G401 (cell line): Measurements from ENCODE around the gene TAOK2. TPM values are rescaled to one million over a fixed set of nuclear protein-coding genes. Genes with fewer than 3 reads are reported as not detected.
"Not testable (repeated sequence)": the region's sequence is repeated elsewhere in the genome, so short reads cannot be mapped to it uniquely, and the experiment has no call there.

Experiments used
- DNase-seq: peaks from one replicate; pipeline ENCODE4 v3.0.0-alpha.2; 2015; ENCODE audit warnings: low spot score
- in situ Hi-C: cut with HindIII; loops from 2 replicates; pipeline ENCODE4 v1.10.0; 2016; ENCODE audit warnings: low sequenced_read_pairs, mixed read lengths
- total RNA-seq: library from RNA; depleted of rRNA; stranded (reverse); fragments of >200 nt; shearing (Covaris generic); gene quantifications from 2 replicates; pipeline ENCODE4 v1.2.3, GENCODE V29; 2014; rRNA removed

Gene TAOK2
- 59.3 and 61.8 TPM in 2 replicates for total RNA-seq

DNA sequence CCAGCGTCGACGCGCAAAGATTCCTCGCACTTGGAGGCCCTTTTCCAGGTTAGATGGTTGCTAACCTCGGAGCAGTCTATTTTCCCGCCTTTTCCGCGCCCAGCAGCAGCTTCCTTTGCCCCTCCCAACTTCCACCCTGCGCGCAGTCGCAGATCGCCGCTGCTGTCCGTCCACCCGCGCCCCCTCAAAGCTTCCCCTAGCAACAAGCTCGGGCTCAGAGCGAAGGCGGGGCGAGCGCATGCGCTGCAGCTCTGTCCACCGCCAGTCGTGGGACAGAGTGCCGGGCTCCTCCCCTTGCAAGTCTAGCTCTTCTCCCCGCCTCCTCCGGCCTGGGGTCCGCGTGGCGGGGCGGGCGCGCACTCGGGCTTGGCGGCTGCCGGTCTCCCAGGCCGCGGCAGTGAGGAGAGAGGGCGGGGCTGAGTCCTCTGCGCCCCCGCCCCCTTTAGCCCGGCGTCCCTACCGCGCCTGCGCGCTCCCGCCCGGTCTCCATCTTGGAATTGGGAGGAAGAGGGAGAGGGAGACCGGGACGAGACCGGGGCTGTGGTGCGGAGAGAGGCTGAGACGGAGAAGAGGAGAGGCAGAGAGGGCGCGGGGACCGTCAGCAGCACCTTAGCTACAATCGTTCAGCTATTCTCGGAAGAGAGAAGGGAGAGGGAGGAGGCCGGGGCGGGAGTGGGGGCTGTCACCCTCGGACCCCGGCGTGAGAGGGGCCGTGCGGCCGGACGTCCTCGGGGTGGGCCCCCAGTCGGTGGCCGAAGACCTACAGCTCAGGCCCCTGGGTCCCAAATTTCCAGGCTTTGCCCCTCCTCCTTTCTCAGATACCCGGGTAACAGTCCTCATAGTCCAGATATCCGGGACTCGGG, at the start of gene TAOK2:
Gene TAOK2 (plus strand): TSS at position 485 of the 863 bp plus-strand sequence. CDS start 3,905 bp downstream, outside the sequence.
- peak; percentile 99 for DNase-seq
- in situ Hi-C loops, result no loop called here

DNA sequence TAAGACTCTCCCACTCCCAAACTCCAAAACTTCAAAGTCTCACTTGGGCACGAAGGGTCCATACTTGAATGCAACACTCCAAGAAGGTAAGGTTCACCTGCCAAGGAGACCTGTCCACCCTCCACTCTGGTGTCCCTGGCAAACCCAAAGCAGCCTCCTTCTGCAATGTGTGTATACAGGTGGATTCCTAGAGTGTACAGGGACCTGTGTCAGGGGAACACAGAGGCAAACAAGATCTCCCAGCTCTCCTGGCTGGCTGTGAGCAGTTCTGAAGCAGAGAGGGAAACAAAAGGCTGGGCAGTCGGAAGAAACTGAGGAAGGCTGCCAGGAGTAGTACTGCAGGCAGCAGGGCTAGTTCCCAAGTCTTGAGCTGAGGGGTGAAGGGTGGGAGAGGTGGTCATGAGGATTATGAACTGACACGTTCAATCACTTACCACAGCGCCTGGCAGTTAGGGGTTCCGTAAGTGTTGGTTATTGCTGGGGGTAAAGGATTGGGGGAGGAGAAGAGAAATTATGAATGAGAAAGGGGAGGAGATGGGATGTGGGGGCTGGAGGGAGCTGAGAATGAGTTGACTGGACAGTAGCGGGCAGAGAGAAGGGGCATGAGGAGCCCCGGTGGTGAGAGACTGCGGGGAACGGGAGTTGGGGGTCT, 48.4 kb upstream of the TAOK2 start:
- DNase-seq, result no peak
- in situ Hi-C loops, result no loop called here

DNA sequence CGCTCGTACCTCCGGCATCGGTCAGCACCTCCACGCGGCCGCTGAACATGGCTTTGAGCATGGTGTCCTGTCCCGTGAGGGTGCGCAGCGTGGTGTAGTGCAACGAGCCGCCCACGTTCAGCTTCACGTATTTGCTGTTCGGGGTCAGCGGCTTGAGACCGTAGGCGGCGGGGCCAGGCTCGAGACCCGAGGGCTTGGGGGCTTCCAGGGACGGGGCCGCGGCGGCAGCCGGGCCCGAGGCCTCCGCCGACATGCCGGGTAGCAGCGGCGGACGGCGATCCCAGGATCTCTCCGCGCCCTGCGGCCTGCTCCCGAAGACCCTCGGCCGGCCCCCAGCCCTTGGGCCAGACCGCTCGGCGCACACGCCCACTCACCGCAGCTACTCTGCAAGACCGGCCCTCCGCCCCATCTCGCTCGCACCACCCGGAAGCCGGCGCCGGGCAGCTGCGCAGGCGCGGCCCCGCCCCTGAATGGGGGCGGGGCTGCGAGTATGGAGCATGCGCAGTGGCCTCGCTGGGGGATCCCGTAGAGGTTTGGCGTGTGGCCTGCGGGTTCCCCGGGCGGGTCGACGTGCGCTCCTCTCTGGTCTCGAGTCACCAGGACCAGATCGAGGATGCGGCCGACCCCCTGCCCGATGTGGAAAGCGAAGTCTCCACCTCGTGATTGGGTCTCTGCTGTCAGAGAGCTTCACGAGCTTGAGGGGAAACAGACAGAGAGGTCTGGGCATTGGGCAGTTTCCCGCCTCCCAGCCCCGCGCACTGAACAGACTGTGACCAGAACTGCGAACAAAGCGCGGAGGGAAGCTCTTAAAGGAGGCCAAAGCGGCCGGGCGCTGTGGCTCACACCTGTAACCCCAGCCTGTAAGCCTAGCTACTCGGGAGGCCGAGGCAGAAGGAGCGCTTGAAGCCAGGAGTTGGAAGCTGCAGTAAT, 47.6 kb upstream of the TAOK2 start, which contains the start of gene KCTD13:
Gene KCTD13 (minus strand): TSS at position 446 of the 930 bp plus-strand sequence. CDS start 193 bp downstream, at position 253.
- peak; percentile 80 for DNase-seq
- in situ Hi-C loops, result no loop called here

DNA sequence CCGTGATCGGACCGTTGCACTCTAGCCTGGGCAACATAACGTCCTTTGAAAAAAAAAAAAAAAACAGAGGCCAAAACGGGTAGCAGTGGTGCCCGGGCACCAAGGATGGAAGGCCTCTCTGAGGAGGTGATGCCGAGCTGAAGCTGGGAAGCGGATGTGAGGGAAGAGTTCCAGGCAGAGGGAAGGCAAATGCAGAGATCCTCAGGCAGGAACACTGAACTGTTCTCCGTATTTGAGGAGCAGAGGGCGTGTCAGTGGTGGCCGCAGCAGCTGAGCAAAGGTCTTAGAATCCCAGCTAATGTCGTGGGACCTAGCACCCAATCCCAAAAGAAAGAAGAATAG, 47.0 kb upstream of the TAOK2 start:
- DNase-seq, result peak; percentile 64
- in situ Hi-C loops, result no loop called here

DNA sequence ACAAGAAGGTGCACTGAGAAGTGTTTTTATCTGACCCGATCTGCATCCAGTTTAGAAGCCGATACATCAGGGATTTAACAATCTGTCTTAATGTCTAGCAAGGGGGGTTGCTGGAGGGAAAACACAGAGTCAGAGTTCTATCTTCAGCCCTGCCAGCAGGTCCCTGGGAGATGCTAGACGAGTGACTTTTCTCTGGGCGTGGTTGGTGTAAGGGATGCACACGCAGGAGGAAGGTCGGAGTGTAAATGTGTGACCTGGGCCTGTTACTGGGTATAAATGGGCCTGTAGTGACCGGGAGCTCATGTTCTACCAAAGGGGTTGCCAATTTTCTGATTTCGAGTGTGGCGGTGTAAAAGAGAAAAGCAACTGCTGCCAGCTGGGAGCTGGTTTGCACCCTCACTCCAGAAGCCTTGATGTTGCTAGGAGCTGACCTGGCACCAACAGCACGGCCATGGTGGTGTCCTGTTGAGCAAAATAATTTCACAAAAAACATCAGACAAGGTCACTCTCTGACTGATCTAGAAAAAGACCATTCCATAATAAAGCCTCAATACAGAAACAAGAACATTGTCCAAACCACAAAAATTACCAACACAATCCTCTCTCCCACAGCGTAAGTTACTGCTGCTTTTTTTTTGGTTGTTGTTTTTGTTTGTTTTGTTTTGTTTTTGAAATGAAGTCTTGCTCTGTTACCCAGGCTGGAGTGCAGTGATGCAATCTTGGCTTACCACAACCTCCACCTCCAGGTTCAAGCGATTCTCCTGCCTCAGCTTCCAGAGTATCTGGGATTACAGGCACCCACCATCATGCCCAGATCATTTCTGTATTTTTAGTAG, 46.4 kb upstream of the TAOK2 start:
- peak; percentile 55 for DNase-seq
- in situ Hi-C loops, result no loop called here

DNA sequence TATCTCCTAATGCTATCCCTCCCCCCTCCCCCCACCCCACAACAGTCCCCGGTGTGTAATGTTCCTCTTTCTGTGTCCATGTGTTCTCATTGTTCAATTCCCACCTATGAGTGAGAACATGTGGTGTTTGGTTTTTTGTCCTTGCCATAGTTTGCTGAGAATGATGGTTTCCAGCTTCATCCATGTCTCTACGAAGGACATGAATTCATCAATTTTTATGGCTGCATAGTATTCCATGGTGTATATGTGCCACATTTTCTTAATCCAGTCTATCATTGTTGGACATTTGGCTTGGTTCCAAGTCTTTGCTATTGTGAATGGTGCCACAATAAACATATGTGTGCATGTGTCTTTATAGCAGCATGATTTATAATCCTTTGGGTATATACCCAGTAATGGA, 41.9 kb upstream of the TAOK2 start:
- in situ Hi-C loops, result not testable (repeated sequence)

DNA sequence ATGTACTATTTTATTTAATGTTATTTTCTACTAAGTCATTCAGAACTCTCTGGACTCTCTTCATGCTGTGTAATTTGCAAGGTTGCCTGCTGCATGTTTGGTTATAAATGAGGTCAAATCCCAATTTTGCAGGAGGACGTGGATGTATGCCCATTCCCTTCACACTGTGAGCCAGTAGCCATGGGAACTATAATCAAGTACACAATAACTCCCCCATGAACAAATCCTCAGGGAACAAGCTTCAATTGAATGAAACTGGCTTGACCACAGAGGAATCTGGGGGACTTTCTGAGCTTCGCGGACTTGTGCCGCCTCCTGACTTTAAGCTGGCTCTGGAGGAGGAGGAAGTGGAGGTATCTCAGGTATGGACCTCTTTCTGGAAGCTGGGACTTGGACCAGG, 33.0 kb upstream of the TAOK2 start:
- in situ Hi-C loops, result no loop called here
- peak; percentile 36 for DNase-seq

More for the DNA sequence above, 41.9 kb upstream of the TAOK2 start:
- not testable (repeated sequence) for DNase-seq

DNA sequence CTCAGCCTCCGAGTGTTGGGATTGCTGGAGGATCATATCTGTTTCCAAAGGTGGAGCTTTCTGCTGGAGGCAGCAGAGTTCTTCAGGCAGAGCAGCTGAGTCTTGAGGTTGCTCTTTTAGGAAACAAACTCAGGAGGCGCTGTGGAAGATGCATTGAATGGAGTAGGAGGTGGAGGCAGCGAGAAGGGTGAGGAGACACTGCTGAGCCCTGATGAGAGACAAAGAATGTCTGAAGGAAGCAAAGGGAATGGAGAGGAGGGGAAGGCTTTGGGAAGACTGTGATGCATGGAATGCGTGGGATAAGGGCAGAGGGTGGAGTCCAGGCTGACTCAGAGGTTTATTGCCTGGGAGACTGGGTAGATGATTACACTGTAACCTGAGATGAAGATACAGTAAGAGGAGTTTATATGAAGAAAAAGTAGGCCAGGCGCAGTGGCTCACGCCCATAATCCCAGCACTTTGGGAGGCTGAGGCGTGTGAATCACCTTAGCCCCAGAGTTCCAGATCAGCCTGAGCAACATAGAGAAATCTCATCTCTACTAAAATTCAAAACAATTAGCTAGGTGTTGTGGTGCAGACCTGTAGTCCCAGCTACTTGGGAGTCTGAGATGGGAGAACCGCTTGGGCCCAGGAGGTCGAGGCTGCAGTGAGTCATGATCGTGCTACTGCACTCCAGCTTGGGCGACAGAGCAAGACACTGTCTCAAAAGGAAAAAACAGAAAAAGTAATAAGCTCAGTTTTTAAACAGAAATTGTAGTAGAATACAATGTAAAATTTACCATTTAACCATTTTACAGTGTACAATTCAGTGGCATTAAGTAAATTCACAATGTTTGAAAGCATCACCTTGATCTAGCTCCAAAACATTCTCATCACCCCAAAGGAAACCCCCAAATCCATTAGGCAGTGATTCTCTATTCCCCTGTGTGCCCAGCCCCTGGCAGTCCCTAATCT, 29.5 kb upstream of the TAOK2 start:
- in situ Hi-C loops, result no loop called here
- peak; percentile 39 for DNase-seq

DNA sequence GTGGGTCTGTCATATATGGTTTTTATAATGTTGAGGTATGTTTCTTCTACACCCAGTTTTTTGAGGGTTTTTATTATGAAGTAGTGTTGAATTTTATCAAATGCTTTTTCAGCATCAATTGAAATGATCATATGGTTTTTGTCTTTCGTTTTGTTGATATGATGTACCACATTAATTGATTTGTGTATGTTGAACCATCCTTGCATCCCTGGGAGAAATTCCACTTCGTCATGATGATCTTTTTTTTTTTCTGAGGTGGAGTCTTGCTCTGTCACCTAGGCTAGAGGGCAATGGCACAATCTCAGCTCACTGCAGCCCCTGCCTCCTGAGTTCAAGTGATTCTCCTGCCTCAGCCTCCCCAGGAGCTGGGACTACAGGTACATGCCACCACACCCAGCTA, 25.8 kb upstream of the TAOK2 start:
- in situ Hi-C loops, result no loop called here
- no peak for DNase-seq

DNA sequence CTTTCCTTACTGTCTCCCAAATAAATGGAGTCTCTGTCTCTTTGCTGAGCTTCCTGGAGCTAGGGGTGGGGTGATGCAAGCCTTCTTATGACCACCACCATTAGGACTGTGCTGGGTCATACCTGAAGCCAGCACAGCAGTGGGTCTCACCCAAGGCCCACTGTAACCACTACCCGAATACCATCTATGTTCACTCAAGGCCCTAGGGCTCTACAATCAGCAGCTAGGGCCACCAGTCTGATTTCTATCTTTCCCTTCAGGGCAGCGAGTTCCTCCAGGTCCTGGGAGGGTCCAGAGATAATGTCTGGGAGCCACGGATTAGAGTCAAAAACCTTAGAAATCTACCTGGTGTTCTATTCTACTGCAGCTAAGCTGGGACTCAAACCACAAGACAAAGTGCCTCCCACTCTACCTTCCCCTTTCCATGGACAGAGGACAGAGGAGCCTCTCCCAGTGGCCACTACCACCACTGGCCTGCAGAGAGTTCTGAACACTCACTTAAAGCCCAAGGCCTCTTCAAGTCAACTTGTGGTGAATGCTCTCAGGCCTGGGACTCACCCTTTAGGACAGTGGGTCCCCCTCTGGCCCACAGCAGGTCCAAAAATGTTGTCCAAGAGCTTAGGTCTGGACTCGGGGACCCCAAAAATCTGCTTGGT, 22.7 kb upstream of the TAOK2 start:
- no peak for DNase-seq
- in situ Hi-C loops, result no loop called here

DNA sequence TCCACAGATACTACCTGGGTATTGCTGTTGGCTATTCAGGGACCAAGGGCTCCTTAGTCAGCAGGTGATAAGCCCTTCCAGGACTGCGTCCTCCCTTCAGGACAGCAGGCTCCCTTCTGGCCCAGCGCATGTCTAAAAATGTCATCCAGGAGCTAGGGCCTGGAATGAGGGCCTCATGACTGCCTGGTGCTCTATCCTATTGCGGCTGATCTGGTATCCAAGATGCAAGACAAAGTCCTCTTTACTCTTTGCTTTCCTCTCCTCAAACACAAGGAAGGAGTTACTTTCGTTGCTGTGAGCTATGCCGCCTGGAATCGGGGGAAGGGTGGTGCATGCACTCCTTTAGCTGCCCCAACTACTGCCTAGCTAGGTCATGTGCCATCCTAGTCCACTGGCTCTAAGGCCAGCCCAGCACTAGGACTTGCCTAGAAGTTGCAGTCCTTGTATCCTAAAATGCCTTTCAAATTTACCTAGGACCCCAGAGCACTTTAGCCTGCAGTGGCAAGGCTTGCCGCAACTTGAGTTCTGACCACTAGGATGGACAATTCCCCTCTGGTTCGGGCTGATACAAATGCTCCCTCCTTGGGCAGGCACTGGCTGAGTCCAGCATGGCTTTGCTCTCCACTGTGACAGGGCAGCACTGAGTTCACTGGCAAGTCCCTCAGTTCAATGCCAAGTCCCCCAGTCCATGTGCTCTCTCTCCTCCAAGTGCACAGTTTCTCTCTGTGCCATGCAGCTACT, 21.9 kb upstream of the TAOK2 start:
- no peak for DNase-seq
- in situ Hi-C loops, result no loop called here

DNA sequence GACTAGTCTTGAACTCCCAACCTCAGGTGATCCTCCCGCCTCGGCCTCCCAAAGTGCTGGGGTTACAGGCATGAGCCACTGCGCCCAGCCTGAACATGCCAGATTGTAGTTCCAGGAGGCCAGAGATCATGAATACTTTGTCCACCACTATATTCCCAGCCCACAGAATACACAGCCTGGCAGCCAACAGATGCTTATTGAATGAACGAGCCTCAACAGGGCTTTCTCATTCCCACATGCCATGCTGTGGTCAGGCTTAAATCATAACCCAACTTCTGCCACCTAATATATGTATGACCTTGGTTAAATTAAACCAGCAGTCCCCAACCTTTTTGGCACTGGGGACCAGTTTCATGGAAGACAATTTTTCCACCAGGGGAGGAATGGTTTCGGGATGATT, 14.9 kb upstream of the TAOK2 start:
- no peak for DNase-seq
- in situ Hi-C loops, result no loop called here

DNA sequence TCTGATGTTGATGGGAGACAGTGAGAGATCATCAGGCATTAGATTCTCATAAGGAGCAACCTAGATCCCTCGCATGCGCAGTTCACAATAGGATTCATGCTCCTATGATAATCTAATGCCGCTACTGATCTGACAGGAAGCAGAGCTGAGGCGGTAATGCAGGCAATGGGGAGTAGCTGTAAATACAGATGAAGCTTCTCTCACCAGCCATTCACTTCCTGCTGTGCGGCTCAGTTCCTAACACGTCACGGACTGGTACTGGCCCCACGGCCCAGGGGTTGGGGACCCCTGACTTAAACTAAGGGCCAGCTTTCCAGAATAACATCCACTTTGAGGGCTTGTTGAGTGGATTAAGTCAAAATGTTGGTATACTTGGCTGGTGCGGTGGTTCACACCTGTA, 14.4 kb upstream of the TAOK2 start:
- DNase-seq, result no peak
- in situ Hi-C loops, result no loop called here

DNA sequence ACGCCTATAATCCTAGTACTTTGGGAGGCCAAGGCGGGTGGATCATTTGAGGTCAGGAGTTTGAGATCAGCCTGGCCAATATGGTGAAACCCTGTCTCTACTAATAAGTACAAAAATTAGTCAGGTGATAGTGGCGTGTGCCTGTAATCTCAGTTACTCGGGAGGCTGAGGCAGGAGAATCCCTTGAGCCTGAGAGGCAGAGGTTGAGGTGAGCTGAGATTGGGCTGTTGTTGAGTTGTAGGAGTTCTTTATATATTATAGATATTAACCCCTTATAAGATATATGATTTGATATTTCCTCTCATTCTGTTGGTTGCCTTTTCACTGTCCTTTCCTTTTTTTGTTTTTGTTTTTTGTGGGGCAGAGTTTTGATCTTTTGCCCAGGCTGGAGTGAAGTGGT, 13.8 kb upstream of the TAOK2 start:
- DNase-seq, in situ Hi-C loops: not testable (repeated sequence)

DNA sequence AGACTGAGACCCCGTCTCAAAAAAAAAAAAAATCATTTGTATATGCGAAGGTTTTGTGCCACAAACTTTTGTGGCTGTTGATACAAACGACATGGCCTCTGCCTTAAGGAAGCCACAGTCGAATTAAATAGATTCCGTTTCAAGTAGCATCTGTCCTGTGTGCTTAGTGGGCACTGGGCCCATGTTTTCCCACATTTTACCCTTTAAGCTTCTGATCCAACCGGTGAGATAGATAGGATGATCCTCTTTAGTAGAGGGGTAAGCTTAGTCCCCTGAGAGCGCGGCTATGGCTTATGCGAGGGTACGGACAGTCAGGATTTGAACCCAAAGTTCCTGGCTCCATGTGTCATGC, 12.6 kb upstream of the TAOK2 start:
- in situ Hi-C loops, result no loop called here
- DNase-seq, result no peak

DNA sequence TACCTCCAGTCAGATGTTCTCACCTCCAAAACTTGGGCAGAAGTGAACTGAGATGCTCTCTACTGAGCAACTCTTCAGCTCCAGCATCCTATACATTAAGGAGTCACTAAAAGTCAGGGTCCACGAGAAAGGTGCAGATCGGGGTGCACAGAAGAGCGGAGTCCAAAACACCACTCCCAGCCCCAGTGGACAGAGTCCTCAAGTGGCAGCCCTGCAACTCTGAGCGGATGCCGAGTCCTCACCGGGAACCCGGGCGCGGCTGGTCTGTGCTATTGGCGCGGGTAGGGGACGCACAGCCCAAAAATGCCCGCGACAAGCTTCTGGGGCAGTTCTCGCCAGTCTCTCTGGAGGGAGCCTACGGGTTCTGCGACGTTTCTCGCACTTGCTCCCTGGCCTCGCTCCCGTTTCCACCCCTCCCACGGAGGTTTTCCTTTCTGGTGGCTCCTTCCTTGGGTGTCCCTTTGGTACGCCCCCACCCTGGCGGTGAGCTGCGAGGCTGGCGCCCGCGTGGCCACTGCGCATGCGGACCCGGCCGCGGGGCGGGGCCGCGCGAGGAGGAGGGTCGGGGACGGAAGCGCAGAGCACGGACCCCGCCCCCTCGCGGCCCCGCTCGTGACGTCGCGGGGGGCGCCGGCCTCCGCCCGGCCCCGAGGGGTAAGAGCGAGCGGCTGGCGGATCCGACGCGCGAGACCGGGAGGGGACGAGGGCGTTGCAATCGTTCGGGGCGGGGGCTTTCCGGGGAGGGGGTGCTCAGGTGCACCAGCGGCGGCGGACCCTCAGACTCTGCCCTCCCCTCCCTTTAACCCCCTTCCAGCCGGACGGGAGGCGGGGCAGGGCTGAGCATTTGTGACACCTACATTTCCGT, 12.0 kb upstream of the TAOK2 start, which contains the start of gene TMEM219:
Gene TMEM219 (plus strand): TSS at position 601 of the 865 bp plus-strand sequence. CDS start 1,065 bp downstream, outside the sequence.
- in situ Hi-C loops, result no loop called here
- peak; percentile 90 for DNase-seq
